DOHH2 (cell line): Measurements from ENCODE around the gene TMEM53.

ENCODE experiments used
- H3F3A ChIP-seq: fragments of 200-600 bp; sonication (generic), shearing (Covaris generic); 2 replicates; pipeline ENCODE4 v1.6.0; 2016; ENCODE audit warnings: antibody characterized with exemption, mild to moderate bottlenecking; ENCODE audit not compliant: control insufficient read depth, insufficient read depth
- H3K27ac ChIP-seq: fragments of 200-600 bp; sonication (generic); 2 replicates; pipeline ENCODE4 v1.5.1; 2014; ENCODE audit warnings: low read depth, mild to moderate bottlenecking, low read length, moderate library complexity
- H3K27me3 ChIP-seq: fragments of 200-600 bp; sonication (generic); 2 replicates; pipeline ENCODE4 v1.6.1; 2014; ENCODE audit warnings: mild to moderate bottlenecking, low read length, mixed read lengths; ENCODE audit not compliant: control insufficient read depth
- H3K36me3 ChIP-seq: fragments of 200-600 bp; sonication (generic); 2 replicates; pipeline ENCODE4 v1.6.1; 2014; ENCODE audit warnings: mild to moderate bottlenecking, low read length, moderate library complexity, mixed read lengths; ENCODE audit not compliant: control insufficient read depth
- H3K4me1 ChIP-seq: fragments of 200-600 bp; sonication (generic); 2 replicates; pipeline ENCODE4 v1.6.1; 2014; ENCODE audit warnings: mild to moderate bottlenecking, low read length, mixed read lengths; ENCODE audit not compliant: control insufficient read depth
- H3K4me2 ChIP-seq: fragments of 200-600 bp; sonication (generic); 2 replicates; pipeline ENCODE4 v1.6.0; 2014; ENCODE audit warnings: mild to moderate bottlenecking, low read length, moderate library complexity
- H3K4me3 ChIP-seq: fragments of 200-600 bp; sonication (generic); 2 replicates; pipeline ENCODE4 v1.5.1; 2014; ENCODE audit warnings: mild to moderate bottlenecking, low read length, mixed read lengths
- H3K79me2 ChIP-seq: fragments of 200-600 bp; sonication (generic); 2 replicates; pipeline ENCODE4 v1.6.1; 2014; ENCODE audit warnings: mild to moderate bottlenecking, low read length, mixed read lengths; ENCODE audit not compliant: control insufficient read depth
- H3K9me2 ChIP-seq: fragments of 200-600 bp; sonication (generic); replicated peaks from 2 replicates; pipeline ENCODE4 v1.6.1; 2014; ENCODE audit warnings: mild to moderate bottlenecking, low read length, mixed read lengths; ENCODE audit not compliant: control insufficient read depth
- H3K9me3 ChIP-seq: fragments of 200-600 bp; sonication (generic); 2 replicates; pipeline ENCODE4 v1.6.1; 2014; ENCODE audit warnings: antibody characterized with exemption, low read length, mixed read lengths; ENCODE audit not compliant: control insufficient read depth, insufficient read depth
- H4K20me1 ChIP-seq: fragments of 200-600 bp; sonication (generic); 2 replicates; pipeline ENCODE4 v1.6.0; 2014; ENCODE audit warnings: low read depth, mild to moderate bottlenecking, antibody characterized with exemption, low read length, moderate library complexity; ENCODE audit not compliant: control insufficient read depth, insufficient read depth
- CTCF ChIP-seq: fragments of 200-600 bp; sonication (generic); IDR thresholded peaks from one replicate; pipeline ENCODE4 v1.5.1; 2014; ENCODE audit warnings: antibody characterized with exemption, mild to moderate bottlenecking, low read depth, low read length; ENCODE audit not compliant: poor library complexity, severe bottlenecking
- EZH2phosphoT487 ChIP-seq: fragments of 200-600 bp; sonication (generic); IDR thresholded peaks from 2 replicates; pipeline ENCODE4 v1.6.1; 2017; ENCODE audit warnings: borderline replicate concordance, mild to moderate bottlenecking, antibody characterized with exemption, low read length, moderate library complexity, mixed read lengths

The TMEM53 gene

GRCh38 chr1:44662683-44663030 lies 11.6 kb downstream of the TMEM53 start:
- no peaks in the 10 kb centered on the region for H4K20me1 ChIP-seq
- H3F3A ChIP-seq: no peaks in the 10 kb centered on the region
- no peaks in the 10 kb centered on the region for H3K4me1 ChIP-seq
- H3K79me2 ChIP-seq: no peaks in the 10 kb centered on the region
- TF ChIP-seq EZH2phosphoT487 (no peak), CTCF (no peak)
- H3K36me3 ChIP-seq: no peaks in the 10 kb centered on the region
- H3K4me3 ChIP-seq: no peak overlapping the region
- no peaks in the 10 kb centered on the region for H3K27me3 ChIP-seq
- no peak overlapping the region for H3K27ac ChIP-seq
- no peaks in the 10 kb centered on the region for H3K9me3 ChIP-seq
- no peak overlapping the region for H3K4me2 ChIP-seq
- no peaks in the 10 kb centered on the region for H3K9me2 ChIP-seq

- Histone ChIP-seq H3K36me3 (no peaks in the 10 kb centered on the region), H3F3A (no peaks in the 10 kb centered on the region), H3K9me3 (no peaks in the 10 kb centered on the region), H3K9me2 (no peaks in the 10 kb centered on the region), H3K27ac (no peak overlapping the region), H3K27me3 (no peaks in the 10 kb centered on the region), H3K4me3 (no peak overlapping the region), H3K79me2 (no peaks in the 10 kb centered on the region), H3K4me2 (no peak overlapping the region), H3K4me1 (no peaks in the 10 kb centered on the region), H4K20me1 (no peaks in the 10 kb centered on the region)
- TF ChIP-seq CTCF: no peak
- no peak for TF ChIP-seq EZH2phosphoT487
Observed at GRCh38 chr1:44661781-44662682, 12.2 kb downstream of the TMEM53 start.

- H3K9me2 ChIP-seq: no peaks in the 10 kb centered on the region
- H3F3A ChIP-seq: no peaks in the 10 kb centered on the region
- no peak overlapping the region for H3K4me3 ChIP-seq
- H3K9me3 ChIP-seq: no peaks in the 10 kb centered on the region
- TF ChIP-seq CTCF (no peak), EZH2phosphoT487 (no peak)
- H3K4me1 ChIP-seq: no peaks in the 10 kb centered on the region
- H3K79me2 ChIP-seq: no peaks in the 10 kb centered on the region
- no peaks in the 10 kb centered on the region for H3K27me3 ChIP-seq
- no peaks in the 10 kb centered on the region for H4K20me1 ChIP-seq
- no peak overlapping the region for H3K4me2 ChIP-seq
- H3K36me3 ChIP-seq: no peaks in the 10 kb centered on the region
- no peak overlapping the region for H3K27ac ChIP-seq
Observed at GRCh38 chr1:44660176-44660575, 14.1 kb downstream of the TMEM53 start.
